Activated CD8-positive, alpha-beta memory T cell treated with anti-CD3 and anti-CD28 coated beads for 48 hours (primary cell): ENCODE measurements around the gene CLEC2L.

Source experiments
- DNase-seq, 3 experiments: peaks; one replicate each; pipeline ENCODE4 v3.0.0-alpha.2; 2020; ENCODE audit warnings: low read depth in 2 of 3, low spot score in 2 of 3

CLEC2L gene

DNA sequence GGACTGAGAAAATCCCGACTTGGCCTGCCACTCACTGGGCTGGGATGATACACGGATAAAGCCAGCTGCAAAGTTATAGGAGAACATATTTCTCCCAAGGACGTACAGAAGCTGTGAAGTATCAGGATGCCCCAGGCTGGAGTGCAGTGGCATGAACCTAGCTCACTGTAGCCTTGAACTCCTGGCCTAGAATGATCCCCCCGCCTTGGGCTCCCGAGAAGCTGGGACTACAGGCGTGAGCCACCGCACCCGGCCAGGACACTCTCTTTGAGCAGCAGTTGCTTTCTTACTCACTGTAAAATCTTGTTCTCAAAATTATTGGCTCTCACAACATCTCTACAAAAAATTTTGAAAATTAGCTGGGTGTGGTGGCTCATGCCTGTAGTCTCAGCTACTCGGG is 50.4 kb downstream of the CLEC2L start:
- no peak for DNase-seq

DNA sequence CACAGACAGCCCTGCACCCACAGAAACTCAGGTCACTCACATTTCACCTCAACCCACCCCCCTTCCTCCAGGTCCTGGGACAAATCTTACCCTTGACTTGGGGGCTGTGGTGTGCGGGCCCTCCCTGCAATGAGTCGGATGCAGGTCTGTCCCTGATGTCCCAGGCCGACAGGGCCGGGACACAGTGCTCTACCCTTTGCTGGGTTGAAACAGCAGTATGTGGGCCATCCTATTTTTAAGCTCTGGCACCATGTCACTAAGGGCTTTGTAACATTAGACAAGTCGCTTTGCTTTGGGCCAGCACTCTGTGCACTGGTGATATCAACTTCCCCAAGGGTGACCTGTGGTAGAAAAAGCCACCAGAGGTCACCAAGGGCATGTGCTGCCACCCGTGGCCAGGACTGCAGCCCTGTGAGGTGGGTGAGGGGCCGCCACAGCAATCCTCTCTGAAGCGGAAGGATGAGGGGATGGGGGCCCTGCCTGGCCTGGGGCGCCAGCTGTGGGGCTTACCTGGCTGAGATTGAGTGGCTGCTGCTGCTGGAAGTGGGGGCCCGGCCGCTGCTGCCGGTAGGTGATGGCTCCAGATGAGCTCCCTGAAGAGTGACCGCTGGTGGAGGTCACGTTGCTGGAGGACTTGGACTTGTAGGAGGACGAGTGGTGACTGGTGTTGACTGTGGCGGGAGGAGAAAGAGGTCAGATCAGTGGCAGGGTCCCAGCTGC is 51.3 kb downstream of the CLEC2L start:
- DNase-seq = no peak

DNA sequence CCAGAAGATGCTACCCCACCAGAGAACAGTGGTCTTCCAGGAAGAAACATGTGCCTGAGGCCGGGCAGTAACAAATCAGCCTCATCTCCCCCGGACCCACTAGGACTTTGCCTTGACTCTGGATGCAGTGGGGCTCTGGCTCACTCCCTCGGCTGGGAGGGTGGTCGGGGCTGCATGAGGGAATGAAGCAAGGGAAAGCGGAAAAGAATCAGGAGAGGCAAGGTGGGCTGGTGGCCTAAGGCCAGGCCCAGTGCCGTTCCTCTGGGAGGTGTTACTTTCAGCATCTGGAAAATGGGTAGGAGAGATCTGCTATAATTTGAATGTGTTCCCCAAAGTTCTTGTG is 51.8 kb downstream of the CLEC2L start:
- no peak for DNase-seq

DNA sequence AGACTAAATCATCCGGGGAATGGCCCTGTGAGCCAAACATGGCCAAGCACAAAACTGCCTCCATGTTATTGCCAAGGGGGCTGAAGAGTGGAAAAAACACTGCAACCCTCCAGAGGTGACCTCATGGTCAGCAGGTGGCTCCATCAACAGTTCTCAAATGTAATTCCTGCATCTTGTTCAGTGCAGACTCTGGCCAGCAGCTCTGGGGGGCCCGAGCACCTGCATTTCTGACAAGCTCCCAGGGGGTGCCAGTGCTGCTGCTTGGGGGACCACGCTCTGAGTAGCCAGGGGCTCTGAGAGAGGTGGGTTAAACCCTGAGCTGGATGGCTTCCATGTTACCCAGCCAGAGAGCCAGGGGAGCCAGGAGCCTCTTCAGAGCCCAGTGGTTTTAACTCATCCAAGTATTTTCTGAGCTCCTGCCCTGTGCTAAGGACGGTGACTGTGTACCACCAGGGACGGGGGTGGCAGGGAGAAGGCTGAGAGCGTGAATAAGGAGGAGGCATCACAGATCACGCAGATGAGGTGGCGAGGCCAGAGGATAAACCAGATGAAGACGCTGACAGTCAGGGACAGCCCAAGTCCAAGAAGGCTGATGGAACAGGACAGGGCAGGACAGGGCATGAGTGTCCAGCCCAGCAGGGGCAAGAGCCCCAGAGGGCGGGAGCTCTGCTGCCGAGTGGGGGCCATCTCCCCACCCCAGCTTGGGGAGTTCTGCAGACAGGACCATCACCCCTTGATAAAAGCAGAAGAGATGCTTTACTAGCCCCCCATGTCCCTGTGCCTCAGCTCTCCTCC is 52.9 kb downstream of the CLEC2L start:
- no peak for DNase-seq

DNA sequence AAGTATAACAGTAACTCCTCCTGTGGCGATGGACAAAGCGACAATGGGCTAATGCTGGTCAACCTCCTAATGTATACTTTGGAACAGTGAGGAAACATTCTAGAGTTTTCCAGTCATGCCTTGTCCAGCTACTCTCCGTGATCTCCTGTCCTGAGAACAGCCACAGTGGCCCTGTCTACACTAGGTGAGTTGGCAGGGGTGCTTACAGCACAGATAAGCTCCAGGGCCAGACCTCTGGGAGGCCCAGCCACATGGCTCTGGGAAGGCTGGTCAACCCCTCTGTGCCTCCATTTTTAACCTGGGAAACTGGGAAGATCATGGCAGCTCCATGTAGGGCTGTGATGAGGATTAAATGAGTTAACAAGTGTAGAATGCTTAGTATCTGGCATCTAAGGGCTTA is 57.0 kb downstream of the CLEC2L start:
- DNase-seq = no peak

DNA sequence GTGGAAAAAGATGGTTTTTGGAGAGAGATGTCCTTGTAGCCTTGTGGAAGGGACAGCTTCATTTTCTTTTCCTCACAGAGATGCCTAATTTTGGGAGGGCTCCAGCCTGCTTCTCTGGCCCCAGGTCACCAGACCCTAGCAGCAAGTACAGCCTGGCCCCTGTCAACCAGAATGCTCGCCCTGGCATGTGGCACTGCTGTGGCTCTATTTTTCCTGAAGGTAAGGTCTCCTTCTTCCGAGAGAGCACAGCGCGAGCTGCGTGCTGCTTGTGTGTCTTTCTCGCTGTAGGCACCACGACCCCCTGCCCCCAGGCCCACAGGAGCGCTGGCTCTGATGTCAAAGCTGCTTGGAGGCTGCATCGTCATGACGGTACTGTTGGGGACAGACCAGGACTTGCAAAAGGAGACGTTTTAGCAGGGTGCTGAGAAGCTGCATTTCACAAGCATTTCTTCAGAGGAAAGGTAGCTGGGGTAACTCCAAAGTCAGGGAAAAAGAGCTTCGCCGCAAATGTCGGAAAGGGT is 58.7 kb downstream of the CLEC2L start:
- DNase-seq = no peak

DNA sequence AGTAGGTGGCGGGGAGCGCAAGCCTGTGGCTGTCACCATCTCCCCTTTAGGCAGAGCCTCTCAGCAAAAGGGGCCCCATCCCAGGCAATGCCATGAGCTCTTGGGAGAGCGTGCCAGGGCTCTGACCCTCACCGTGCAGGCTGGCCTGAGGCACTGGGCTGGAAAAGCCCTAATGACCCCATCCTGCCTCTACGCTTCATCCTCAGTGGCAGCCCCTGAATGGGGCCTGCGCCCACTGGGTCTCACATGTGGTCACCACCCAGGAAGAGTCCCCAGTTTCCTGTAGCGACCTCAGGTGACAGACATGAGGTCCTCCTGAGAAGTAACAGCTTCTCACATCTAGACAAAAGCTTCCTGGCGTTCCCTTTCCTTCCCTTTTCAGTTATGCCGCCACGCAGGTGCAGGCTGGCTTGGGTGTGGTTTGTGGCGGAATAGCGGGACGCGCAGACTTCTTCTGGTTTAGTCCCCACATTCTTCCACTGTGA is 59.2 kb downstream of the CLEC2L start:
- DNase-seq = no peak

DNA sequence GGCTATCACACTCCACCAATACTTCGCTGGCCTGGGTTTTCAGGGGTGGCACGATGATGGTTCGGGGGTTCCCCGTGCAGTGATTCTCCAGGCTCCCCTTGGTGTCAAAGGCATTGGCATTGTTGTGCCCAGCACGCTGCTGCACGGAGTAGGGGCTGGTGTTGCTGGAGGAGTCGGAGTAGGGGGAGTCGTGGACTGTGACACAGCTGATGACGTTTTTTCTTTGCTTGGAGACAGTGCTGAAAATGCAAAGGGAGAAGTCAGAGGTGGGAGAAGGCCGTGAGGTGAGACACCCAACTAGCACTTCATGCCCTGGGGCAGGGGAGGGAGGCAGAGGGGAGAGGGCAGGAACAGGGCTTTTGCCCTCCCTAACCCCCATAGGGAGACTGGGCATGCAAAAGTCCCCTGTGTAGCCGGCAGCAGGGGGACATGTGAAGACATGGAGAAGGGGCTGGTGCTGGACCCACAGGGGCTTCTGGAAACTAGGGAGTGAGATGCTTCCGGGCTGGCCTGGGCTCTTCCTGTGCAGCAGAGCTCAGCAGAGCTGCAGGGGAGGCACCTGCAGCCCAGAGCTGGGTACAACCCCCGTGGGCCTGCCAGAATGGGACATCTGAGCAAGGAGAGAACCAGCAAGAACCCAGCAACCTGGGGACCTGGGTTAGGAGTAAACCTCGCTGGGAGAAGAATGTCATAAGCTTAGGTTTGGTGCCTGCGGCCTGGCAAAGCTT is 60.5 kb downstream of the CLEC2L start:
- DNase-seq = no peak

DNA sequence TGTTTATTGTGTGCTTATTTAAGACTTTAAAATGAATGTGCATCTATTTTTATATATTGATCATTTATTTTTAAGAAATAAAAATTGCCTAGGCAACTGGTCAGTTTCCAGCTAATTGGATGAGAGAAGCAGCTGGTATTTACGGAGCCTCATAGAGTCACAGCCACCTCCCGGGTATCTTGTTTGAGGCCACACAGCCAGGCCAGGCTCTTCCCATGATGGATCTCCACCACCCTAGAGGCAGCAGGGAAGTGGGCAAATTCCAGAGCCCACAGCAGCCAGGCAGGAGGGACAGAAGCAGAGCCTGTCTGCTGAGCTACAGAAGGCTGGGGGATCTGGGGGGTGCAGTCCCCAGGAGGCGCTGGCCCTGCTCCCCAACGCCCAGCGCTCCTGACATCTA is 61.6 kb downstream of the CLEC2L start:
- no peak for DNase-seq

DNA sequence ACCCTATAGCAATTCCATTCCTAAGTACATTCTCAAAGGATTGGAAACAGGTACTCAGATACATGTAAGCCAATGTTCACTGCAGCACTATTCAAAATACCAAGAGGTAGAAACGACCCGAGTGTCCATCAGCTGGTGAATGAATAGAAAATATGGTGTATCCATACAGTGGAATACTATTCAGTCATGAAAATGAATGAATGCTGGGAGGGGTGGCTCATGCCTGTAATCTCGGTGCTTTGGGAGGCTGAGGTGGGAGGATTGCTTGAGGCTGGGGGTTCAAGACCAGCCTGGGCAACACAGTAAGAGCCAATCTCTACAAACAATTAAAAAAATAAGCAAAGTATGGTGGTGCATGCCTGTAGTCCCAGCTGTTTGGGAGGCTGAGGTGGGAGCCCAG is 62.8 kb downstream of the CLEC2L start:
- DNase-seq = no peak

DNA sequence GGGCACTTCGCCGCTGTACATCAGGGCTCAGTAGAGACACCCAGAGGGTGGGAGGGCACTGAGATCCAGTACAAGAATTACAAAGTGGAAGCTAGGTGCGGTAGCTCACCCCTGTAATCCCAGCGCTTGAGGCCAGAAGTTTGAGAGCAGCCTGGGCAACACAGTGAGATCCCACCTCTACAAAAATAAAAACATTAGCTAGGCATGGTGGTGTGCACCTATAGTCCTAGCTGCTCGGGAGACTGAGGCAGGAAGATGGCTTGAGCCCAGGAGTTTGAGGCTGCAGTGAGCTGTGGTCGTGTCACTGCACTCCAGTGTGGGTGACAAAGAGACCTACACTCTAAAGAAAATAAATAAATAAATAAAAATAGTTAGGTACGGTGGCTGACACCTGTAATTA is 64.0 kb downstream of the CLEC2L start:
- DNase-seq = no peak

DNA sequence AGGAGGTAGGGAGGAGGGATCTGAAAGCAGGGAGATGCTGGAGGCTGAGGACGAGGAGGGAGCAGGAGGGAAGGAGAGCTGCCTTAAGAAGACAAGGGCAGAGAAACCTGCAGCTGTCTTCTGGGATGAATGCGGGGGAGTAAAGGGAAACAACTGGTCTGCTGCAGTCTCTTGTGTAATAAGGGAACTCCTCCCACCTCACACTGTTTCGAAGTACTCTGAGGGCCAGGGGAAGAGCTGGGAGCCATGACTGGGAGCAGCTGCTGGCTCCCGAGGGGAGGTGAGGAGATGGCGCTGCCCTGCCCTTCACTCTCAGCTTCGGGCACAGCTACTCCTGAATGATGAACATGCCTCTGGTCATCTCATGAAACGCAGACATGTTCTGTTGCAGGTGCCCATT is 65.1 kb downstream of the CLEC2L start:
- DNase-seq = no peak

DNA sequence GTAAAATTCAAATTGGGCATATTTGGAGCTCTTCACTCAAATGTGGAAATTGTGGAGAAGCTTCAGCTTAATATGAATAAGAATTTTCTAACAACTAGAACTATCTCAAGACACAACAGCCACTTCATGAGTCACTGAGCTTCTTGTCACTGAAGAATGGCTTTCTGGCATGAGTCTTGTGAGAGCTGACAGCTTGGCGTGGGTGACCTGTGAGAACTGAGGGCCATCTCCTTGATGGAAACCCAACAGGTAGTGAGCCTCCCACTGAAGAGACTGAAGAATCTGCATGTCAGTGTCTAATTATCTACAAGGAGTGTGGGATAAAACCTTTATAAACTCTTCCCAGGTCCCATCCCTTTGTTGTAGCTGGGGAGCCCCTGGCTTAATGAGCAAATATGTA is 66.0 kb downstream of the CLEC2L start:
- DNase-seq = no peak

DNA sequence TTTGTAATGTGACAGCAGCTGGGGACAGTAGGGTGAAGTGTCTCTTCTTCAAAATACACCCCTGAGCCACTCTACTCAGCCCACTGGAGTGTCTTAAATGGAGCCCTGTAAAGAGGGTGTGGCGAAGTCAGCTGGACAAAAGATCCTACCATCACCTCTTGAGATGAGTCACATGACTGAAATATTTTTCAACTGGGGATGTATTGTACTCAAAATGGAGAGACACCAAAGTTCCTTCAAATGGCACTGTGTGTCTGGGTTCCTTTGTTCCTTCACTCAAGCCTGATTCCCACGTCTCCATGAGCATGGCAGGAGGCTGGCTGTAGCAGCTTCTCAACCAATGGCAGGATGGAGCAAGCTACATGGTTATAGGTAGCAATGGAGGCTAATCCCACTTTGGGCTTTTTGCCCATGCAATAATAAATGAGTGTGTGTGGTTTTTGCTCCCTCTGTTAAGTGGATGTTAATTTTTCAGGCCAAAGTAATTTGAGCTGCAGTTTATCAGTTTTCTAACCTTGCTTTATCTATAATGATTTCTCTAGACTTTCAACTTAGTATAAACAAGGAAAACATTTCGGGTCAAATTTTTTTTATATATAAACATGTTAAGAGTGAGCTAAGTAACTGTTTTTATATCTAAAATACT is 68.2 kb downstream of the CLEC2L start:
- DNase-seq = no peak

DNA sequence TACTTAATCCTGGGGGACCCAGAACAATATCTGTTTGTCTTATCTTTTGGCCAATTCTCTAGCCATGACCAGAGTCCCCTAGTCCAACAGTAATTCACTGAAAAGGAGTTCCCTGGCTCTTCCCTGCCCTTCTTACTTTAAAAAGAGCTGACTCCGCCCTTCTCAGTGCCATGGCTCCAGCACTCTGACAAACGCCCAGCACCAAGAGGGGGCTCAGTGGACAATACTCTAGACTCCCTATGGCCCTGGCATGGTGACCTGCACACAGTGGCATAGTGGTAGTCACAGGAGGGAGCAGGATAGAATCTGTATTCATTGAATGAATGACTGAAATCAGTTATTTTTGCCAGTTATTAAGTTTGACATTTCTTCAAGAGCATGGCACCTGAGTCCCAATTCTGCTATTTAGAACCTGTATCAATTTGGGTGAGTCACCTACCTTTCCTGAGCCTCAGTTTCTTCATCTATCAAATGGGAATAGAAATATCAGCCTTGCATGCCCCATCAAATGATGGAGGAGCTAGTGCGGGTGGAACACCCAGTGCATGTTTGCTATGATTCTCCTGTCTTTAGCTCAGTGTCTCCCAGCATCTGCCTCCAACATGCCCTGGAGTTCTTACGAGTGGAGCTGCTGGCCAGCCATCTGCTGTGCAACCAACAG is 69.4 kb downstream of the CLEC2L start:
- no peak for DNase-seq

DNA sequence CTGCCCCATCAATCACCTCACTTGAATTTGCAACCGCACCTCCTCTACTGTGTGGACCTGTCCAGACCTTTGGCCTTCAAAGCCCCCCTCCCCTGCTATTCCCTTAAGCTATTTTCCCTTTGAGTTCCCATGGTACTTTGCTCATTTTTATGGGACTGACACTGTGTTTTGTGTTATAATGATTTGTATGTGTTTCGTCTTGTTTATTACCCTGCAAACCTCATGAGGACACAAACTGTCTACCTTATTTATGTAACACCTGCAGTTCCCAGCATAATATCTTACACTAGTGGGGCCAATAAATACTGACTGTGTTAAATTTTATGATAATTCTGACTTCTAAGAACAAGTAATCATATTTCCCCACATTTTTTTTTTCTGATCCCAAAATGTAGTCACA is 70.6 kb downstream of the CLEC2L start:
- no peak for DNase-seq
